ENCODE measurements around the gene CCRL2.

The CCRL2 gene

GRCh38 chr3:46371519-46372340 lies 35.3 kb upstream of the CCRL2 start:
- H3K4me3 ChIP-seq (ENCODE audit: low read depth, low read length) = no peak overlapping the region
- DNase-seq (ENCODE audit: low read depth) = no peak
- no peak for TF ChIP-seq CTCF (conservative IDR thresholded peaks at IDR 0.05; ENCODE audit: low read depth, low read length)

GRCh38 chr3:46372492-46373359 lies 34.3 kb upstream of the CCRL2 start:
- peak; percentile 89 for TF ChIP-seq CTCF (conservative IDR thresholded peaks at IDR 0.05; ENCODE audit: low read depth, low read length)
- DNase-seq (ENCODE audit: low read depth) = peak; percentile 72
- H3K4me3 ChIP-seq (ENCODE audit: low read depth, low read length) = no peak overlapping the region

GRCh38 chr3:46374755-46375154 lies 32.3 kb upstream of the CCRL2 start:
- no peak overlapping the region for H3K4me3 ChIP-seq (ENCODE audit: low read depth, low read length)
- TF ChIP-seq CTCF (conservative IDR thresholded peaks at IDR 0.05; ENCODE audit: low read depth, low read length) = no peak
- DNase-seq (ENCODE audit: low read depth) = no peak

GRCh38 chr3:46375218-46375617 lies 31.8 kb upstream of the CCRL2 start:
- H3K4me3 ChIP-seq (ENCODE audit: low read depth, low read length) = no peak overlapping the region
- no peak for TF ChIP-seq CTCF (conservative IDR thresholded peaks at IDR 0.05; ENCODE audit: low read depth, low read length)
- no peak for DNase-seq (ENCODE audit: low read depth)

GRCh38 chr3:46375814-46376213 lies 31.2 kb upstream of the CCRL2 start:
- no peak for TF ChIP-seq CTCF (conservative IDR thresholded peaks at IDR 0.05; ENCODE audit: low read depth, low read length)

GRCh38 chr3:46378426-46378942 lies 28.6 kb upstream of the CCRL2 start:
- peak; percentile 86 for TF ChIP-seq CTCF (conservative IDR thresholded peaks at IDR 0.05; ENCODE audit: low read depth, low read length)
- DNase-seq (ENCODE audit: low read depth) = peak; percentile 74
- H3K4me3 ChIP-seq (ENCODE audit: low read depth, low read length) = no peak overlapping the region

More at GRCh38 chr3:46375814-46376213, 31.2 kb upstream of the CCRL2 start:
- DNase-seq (ENCODE audit: low read depth) = no peak
- no peak overlapping the region for H3K4me3 ChIP-seq (ENCODE audit: low read depth, low read length)
